Measurements from ENCODE around the gene GFOD1.
A peak's percentile ranks its signal among the peaks of the same experiment; 100 is the strongest.

The GFOD1 gene

GRCh38 chr6:13402711-13403110, 84.7 kb downstream of the GFOD1 start:
- no peak for TF ChIP-seq CTCF (conservative IDR thresholded peaks at IDR 0.05; ENCODE audit: low read length)
- H3K4me3 ChIP-seq (ENCODE audit: low read length): no peak overlapping the region
- no peak for DNase-seq (ENCODE audit: low read depth)

- no peak for TF ChIP-seq CTCF (conservative IDR thresholded peaks at IDR 0.05; ENCODE audit: low read length)
- DNase-seq (ENCODE audit: low read depth): no peak
- no peak overlapping the region for H3K4me3 ChIP-seq (ENCODE audit: low read length)
Observed at GRCh38 chr6:13400772-13401171, 86.6 kb downstream of the GFOD1 start.

- DNase-seq (ENCODE audit: low read depth): no peak
- no peak for TF ChIP-seq CTCF (conservative IDR thresholded peaks at IDR 0.05; ENCODE audit: low read length)
- no peak overlapping the region for H3K4me3 ChIP-seq (ENCODE audit: low read length)
Observed at GRCh38 chr6:13398421-13398994, 88.9 kb downstream of the GFOD1 start.

DNA sequence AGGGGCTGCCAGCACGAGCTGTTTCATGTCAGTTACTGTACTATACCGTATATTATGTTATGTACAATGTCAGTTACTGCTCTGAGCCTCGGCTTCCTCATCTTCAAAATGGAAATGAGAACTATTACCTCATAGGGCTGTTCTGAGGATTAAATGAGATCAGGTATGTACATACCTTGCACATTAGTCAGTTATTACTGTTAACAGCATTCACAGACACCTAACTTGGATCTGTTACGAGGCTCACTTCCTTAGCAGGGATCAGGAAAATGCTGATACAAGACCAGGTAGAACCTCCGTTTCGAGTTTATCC, 89.4 kb downstream of the GFOD1 start:
- no peak overlapping the region for H3K4me3 ChIP-seq (ENCODE audit: low read length)
- no peak for TF ChIP-seq CTCF (conservative IDR thresholded peaks at IDR 0.05; ENCODE audit: low read length)
- DNase-seq (ENCODE audit: low read depth): no peak

GRCh38 chr6:13397359-13398068, 89.9 kb downstream of the GFOD1 start:
- TF ChIP-seq CTCF (conservative IDR thresholded peaks at IDR 0.05; ENCODE audit: low read length): no peak; the same call in 1 of the 2 replicates
- DNase-seq (ENCODE audit: low read depth): peak; percentile 27
- no peak overlapping the region for H3K4me3 ChIP-seq (ENCODE audit: low read length)

- TF ChIP-seq CTCF (conservative IDR thresholded peaks at IDR 0.05; ENCODE audit: low read length): no peak
- DNase-seq (ENCODE audit: low read depth): no peak
- H3K4me3 ChIP-seq (ENCODE audit: low read length): no peak overlapping the region
Observed at GRCh38 chr6:13396241-13396792, 91.1 kb downstream of the GFOD1 start.
